ENCODE data around the gene NAE1.

Gene NAE1

DNA sequence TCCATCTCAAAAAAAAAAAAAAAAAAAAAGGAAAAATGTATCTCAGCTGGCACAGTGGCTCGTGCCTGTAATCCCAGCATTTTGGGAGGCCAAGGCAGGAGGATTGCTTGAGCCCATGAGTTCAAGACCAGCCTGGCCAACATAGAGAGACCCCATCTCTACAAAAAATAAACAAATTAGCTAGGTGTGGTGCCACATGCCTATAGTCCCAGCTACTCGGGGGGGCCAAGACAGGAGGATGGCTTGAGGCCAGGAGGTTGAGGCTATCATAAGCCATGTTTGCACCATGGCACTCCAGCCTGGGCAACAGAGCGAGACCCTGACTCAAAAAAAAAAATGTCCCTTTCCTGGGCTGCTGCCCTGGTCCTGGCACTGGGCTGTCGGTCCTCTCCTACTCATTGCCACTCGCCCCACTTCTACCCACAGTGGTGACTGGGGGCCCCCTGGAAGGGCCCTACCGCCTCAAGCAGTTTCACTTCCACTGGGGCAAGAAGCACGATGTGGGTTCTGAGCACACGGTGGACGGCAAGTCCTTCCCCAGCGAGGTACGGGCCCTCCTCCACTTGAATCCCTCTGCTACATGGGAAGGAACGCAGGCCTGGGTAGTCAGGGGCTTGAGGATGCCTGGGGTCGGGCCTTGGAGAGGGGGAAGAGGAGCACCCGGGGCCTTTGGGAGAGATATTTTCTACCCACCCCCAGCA is 19.5 kb upstream of the NAE1 start:
- DNase-seq (ENCODE audit: low read depth), result no peak

DNA sequence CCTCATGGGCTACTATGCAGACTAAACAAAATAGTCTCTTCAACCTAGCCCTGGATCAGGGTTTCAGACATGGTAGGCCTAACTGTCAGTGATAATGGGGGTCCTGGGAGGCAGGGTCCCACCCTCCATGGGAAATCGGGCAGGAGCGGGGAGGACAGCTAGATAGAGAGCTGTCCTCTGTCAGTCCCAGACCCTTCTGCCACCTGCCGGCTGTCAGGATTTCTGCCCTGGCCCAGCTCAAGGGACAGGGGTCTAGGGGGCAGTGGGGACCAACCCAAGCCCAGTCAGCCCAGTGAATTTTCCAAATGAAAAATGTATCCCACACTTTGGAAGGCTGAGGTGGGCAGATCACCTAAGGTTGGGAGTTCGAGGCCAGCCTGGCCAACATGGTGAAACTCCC is 18.8 kb upstream of the NAE1 start:
- DNase-seq (ENCODE audit: low read depth), result no peak

DNA sequence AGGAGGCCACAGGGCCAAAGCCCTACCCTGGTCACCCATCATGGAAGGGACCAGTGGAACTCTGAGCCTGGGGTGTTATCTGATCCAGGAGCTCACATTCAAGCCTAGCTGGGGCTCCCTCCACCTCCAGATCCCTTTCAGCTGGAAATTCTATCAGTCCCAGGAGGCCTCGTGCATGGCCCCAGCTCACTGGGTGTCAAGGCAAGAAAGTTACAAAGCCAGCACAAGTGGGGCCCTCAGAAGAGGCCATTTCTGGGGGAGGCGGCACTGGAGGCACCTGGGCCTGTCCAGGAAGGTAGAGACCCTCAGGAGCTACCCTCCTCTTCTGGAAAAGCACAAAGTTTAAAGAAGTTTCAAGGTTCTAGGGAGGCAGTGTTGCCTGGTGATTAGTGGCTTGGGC is 18.2 kb upstream of the NAE1 start:
- DNase-seq (ENCODE audit: low read depth), result no peak

DNA sequence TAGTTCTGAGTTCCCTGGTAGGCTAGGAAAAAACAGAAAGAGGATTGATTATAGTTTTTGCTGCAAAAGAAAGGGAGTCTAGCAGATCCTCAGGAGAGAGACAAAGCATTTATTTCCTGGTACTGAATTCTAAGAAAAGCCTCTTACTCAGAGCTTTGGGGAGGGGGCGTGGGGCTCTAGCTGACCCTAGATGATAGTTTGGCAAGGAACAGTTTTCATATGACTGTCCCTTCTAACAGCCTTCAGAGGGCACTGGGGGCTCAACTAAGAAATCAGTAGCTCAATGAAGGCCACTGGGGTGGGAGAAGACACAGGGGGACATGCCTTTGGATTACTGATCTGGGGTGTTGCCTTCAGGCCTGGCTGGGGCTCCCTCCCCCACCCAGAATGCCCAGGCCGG is 17.4 kb upstream of the NAE1 start:
- DNase-seq (ENCODE audit: low read depth), result no peak

DNA sequence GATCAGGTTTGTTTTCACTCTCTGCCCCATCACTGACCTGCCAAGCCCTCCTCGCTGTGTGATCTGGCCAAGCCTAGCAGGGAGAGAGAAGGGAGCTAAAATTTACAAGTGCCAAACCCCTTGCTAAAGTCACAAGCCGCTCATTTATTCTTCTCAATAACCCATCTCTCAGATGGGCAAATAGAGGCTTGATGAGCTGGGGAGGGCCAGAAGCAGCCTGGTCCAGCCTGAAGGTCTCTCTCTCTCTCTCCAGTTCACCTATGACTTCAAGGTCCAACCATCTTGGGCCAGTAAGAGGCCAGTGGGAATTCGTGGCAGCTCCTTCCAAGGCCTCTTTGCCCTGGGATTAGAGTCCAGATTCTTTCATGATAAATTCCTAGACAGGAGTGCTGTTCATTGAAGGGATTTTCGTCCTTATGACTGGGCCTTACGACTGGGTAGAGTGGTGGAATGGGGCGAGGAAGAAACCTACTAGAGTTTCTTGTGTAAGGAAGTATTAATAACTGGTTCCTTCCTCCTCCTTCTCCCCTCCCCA is 16.8 kb upstream of the NAE1 start:
- DNase-seq (ENCODE audit: low read depth), result no peak

DNA sequence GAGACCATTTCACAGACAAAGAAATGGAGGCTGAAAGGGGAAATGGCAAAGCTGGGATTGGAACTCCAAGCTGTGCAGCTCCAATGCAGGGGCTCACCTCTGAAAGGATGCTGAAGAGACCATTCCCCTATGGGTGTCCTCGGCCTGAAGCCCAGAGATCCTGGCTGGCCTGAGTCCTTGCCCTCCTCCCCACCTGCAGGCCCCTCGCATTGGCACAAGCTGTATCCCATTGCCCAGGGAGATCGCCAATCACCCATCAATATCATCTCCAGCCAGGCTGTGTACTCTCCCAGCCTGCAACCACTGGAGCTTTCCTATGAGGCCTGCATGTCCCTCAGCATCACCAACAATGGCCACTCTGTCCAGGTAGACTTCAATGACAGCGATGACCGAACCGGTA is 16.1 kb upstream of the NAE1 start:
- DNase-seq (ENCODE audit: low read depth), result no peak

DNA sequence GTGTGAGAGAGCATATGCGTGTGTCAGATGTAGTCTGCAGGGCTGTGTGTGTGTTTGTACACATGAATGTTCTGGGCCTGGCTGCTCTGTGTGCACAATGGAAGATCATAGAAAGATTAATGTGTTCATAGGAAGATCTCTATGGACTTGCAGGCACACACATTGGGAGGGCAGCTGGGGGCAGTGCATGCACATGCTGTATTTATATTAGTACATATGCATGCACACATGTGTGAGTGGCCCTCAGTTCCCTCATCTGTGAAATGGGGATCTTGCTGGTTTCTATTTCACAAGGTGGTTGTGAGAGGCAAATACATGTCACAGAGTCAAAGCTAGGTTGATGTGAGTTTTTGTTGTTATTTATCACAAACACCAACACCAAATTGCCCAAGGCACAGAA is 15.5 kb upstream of the NAE1 start:
- no peak for DNase-seq (ENCODE audit: low read depth)

DNA sequence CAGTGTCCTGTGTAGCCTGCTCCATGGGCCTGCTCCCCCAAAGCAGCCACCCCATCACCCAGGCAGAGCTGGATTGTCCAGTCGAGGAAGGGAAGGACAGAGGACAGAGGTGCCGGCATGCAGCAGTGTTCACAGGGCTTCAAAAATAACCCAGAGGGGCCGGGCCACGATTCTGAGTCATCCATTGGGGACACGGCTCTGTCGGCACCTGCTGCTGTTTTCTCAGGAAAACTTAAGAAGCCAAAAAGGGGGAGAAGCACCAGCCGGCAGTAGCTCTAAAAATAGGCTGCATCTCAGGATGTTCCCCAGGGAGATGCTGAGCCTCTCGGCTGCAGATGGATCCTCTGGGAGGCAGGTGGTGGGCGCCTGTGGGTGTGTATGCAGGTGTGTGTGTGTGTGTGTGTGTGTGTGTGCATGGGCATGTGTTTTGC is 15.0 kb upstream of the NAE1 start:
- no peak for DNase-seq (ENCODE audit: low read depth)

DNA sequence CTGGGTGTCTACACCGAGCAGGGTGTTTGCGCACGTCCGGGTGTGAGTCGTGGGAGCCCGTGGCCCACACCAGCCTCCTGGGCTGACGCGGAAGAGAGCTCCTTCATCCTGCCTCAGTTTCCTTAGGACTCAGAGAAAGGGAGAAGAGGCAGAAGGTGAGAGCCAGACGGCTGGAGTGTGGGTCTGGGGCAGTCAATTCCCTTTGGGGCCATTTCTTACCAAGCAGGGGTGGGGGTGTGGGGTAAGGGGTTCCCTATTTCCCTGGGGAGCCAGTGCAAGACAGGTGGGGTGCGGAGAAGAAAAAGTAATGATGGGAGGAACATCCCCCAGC is 14.3 kb upstream of the NAE1 start:
- DNase-seq (ENCODE audit: low read depth), result no peak

DNA sequence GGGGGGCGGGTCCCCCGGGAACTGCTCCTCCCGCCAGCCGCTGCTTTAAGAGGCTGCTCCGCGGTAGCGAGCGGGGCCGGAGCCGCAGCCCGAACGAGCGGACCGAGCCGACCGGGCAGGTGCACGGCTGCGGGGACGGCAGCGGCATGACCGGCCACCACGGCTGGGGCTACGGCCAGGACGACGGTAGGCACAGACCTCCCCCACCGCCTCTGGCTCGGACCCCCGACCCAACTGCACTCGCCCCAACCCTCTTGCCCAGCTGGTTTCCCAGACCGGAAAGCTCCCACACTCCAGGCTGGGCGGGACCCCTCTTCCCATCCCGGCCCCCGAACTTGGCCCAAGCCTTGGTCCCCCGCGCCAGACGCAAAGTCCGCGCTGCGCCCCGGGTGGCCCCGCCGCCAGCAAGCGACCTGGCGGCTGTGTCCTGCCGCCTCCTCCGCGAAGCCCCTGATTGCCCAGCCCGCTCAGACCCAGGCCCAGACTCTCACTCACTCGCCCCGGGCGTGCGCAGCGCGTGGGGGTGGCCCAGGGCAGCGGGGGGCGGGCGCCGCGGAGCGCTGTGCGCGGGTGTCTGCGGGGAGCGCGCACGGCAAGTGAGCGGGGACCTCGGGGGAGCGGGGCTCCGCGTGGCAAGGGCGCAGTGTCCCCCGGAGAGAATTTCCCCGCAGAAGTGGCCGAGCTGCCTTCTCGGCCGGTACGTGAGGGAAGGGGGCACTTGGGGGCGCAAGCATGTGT is 13.7 kb upstream of the NAE1 start, which contains the start of gene CA7:
Gene CA7, plus strand, starts transcription at position 73 of the 738 bp plus-strand sequence. Its CDS starts 74 bp downstream, at position 147.
- DNase-seq (ENCODE audit: low read depth), result no peak

DNA sequence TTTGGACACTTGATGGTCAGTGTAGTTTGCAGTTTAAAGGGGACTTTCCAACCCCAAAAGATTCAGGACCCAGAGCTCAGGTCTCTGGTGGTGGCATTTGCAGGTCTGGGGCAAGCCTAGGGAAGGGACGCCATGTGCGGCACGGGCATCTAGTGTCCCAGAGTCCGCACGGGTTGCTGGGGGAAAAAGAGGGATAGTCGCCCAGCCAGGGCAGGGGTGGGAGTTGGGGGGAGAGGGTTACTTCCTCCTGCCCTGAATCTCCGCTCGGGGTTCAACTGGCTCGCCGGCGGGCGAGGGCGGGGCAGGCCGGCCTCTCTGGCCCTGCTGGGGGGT is 13.2 kb upstream of the NAE1 start:
- no peak for DNase-seq (ENCODE audit: low read depth)

DNA sequence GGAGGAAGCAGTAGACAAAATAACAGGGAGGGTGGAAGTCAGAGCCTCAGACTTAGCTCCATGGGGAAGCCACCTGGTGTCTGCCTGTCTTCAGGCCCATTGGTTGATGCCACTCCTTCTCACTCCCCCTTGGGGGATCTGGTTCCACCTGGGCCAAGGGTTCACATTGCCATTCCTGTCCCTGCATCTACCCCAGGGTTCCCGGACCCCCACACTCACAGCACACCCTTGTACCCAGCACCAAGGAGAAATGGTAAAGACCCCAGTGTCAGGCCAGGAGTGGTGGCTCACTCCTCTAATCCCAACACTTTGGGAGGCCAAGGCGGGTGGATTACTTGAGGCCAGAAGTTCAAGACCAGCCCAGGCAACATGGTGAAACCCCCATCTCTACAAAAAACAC is 12.4 kb upstream of the NAE1 start:
- no peak for DNase-seq (ENCODE audit: low read depth)

DNA sequence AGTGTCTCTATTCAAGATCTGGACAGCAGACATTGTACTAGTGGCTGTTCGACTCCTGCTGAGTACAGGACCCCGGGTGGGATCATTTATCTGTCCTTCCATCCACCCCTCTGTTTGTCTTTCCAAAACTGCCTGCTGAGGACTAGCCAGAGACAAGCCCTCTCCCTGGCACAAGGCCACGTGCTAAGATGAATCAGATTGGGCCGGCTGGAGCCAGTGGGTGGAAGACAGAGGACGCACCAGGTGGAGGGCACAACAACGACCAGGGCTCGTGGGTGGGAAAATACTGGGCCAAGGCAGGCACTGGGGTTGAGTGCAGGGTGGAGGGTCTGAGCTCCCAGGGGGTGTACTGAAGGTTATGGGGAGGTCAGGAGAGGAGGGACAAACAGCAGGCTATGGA is 12.0 kb upstream of the NAE1 start:
- no peak for DNase-seq (ENCODE audit: low read depth)

DNA sequence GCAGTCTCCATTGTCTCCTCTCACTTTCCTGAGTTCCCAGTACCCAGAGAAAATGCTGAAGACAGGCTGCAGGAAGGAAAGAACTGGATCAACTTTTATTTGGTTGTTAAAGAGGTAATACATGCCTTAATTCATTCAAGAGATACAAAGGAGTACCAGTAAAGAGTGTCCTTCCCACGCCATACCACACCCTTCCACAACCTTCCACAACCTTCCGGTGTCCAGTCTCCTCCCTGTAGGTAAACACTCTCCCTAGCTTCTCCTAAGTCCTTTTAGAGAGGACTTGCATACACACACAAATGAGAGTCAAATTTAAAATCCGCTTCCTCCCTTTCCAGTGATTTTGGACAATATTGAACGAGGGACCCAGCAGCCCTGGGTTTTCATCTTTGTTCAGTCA is 10.6 kb upstream of the NAE1 start:
- DNase-seq (ENCODE audit: low read depth), result no peak

DNA sequence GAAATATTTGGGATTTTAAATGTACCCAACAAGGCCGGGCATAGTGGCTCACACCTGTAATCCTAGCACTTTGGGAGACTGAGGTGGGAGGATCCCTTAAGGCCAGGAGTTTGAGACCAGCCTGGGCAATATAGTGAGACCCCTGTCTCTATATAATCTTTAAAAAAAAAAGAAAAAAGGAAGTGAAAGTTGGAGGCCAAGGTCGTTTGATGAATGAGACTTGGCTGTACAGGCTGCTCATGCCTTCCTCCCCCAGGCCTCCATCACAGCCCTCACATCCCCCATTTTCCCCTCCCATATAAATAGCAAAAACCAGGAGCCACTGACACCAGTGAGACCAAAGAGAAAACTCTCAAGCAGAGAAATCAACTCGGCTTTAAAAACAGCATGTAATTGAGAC is 10.1 kb upstream of the NAE1 start:
- DNase-seq (ENCODE audit: low read depth), result no peak

DNA sequence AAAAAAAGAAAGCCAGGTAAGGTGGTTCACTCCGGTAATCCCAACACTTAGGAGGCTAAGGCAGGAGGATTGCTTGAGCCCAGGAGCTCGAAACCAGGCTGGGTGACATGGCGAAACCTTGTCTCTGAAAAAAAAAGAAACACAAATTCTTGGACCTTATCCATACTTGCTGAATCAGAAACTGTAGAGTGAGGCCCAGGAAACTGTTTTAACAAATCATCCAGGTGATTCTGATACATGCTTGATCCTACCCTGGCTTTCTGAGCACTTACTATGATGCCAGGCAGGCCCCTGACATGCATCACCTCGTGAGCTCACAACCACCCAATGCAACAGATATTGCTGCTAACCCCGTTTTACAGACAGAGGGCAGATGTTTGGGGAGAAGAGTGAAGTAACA is 4.0 kb upstream of the NAE1 start:
- no peak for DNase-seq (ENCODE audit: low read depth)

DNA sequence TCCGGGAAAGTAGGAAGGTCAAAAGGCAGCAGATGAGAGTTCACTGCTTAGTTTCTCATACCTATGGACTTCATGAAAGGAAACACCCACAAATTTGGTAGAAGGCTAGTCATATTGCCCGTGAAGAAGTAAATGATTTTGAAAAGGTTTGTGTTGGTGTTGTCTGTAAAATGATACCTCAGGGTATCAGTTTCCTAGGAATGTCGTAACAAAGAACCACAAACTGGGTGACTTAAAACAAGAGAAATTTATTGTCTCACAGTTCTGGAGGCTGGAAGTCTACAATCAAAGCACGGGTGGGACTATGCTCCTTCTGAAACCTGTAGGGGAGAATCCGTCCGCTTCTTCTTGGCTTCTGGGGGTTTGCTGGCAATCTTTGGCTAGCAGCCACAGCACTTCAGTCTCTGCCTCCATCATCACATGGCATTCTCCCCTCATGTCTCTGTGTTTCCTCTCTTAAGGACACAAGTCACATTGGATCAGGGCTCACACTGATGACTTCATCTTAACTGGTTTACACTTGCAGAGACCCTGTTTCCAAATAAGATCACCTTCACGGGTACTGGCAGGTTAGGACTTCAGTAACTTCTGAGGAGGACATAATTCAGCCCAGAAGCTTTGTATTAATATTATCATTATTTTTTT is 2.0 kb upstream of the NAE1 start:
- no peak for DNase-seq (ENCODE audit: low read depth)

DNA sequence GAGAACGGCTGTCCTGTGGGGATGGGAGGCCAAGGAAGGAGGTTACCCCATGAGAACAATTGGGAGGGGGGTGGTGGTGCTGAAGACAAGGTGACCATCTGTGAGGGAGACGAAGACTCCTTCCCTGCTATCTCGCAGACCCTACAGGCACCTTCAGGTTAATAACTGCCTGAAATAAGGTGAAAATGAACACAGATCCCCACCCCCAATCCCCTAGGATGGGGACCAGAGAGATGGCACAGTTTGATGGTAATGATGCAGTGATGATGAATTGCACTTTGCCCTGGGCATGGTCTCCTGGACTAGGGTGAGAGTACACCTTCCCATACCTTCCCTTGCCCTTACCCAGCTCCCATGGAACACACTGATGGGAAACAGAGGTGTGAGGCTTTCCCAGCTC is 1.4 kb upstream of the NAE1 start:
- DNase-seq (ENCODE audit: low read depth), result no peak

DNA sequence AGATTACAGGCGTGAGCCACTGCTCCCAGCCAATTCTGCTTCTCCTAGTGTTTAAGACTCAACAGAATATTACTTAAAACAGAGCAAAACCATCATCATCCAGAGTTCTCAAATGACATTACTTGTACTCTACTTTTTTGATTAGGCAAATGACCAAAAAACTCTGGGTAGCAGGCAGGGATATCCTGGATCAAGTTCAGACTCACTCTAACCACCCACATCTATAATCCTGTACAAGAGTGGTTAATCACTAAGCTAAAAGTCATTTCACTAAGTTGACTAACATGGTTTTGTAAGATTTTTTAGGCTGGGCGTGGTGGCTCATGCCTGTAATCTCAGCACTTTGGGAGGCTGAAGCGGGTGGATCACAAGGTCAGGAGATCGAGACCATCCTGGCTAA is 6.8 kb downstream of the NAE1 start:
- no peak for DNase-seq (ENCODE audit: low read depth)

DNA sequence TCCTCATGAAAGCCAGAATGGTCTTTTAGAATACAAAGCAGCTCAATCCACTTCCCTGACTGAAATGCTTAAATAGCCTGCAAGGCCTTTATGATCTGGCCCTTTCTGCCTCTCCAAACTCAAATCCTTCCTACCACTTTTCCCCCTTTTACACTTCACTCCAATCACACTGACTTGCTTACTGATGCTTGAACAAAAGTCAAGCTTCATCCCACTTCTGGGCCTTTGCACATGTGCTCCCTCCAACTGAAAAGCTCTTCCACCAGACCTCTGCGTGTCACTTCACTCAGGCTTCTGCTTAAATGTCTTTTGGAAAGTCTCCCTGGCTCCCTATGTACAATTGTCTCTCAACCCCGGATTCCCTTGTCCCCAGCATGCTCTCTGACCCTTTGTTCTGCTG is 16.0 kb downstream of the NAE1 start:
- DNase-seq (ENCODE audit: low read depth), result no peak

DNA sequence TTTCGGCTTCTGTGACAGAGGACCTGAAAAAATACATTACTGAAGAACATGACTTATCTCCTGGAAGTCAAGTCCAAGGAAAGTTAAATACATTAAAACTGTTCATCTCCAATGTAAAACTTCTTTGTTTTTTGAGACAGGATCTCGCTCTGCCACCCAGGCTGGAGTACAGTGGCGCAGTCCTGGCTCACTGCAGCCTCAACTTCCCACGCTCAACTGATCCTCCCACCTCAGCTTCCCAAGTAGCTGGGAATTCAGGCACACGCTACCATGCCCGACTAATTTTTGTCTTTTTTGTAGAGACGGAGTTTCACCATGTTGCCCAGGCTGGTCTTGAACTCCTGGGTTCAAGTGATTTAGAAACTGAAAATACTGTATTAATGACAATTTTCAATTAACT is 19.7 kb downstream of the NAE1 start:
- no peak for DNase-seq (ENCODE audit: low read depth)

DNA sequence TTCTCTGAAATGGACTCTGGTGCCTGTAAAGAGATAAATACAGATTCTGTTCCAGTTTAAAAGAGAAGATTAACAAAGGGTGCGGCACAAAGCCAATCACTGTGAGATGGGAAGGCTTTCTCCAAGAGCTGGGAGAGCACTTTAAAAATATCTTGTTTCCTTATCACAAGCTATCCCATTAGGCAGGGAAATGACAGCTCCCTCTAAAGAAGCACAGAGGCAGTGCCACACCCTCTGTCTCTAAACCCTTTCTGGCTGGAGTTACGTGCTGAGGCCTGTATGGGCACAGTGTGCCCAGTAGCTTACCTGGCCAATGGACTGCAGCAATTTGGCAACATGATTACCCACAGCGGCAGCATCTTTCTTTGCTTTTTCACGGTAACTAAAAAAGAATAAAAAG is 20.4 kb downstream of the NAE1 start:
- no peak for DNase-seq (ENCODE audit: low read depth)

DNA sequence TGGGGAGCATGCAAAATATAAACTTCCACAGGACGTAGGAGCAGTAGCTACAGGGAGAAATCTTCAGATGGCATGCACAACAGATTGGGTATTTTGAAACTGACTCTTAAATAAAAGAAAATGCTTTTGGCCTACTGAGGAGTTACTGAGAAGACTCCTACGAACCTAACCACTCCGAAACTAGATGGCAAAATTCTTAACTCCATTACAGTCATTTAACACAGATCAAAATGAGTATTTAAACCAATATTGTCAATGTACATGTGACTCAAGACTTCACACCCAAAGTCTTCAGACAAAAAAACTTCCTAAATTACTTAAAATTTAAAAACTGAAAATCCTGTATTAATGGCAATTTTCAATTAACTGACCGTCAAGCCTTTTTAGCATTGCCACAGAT is 21.0 kb downstream of the NAE1 start:
- DNase-seq (ENCODE audit: low read depth), result no peak
